MM.1S (cell line): ENCODE data around the gene FOXO3.

ENCODE experiments used
- CTCF ChIP-seq: fragments of 300-600 bp; sonication (generic); IDR thresholded peaks from 2 replicates; pipeline ENCODE4 v1.5.1; 2016; ENCODE audit warnings: antibody characterized with exemption, low read length, mixed read lengths
- EZH2 ChIP-seq: fragments of 300-600 bp; sonication (generic); optimal IDR thresholded peaks from 2 replicates; pipeline ENCODE3; 2017; ENCODE audit warnings: low read depth, mild to moderate bottlenecking, antibody characterized with exemption, low read length, mixed read lengths
- EZH2phosphoT487 ChIP-seq: fragments of 300-600 bp; sonication (generic); IDR thresholded peaks from 2 replicates; pipeline ENCODE4 v1.6.1; 2018; ENCODE audit warnings: antibody characterized with exemption, low read length

- TF ChIP-seq EZH2 (no peak), CTCF (no peak), EZH2phosphoT487 (no peak)
Measured at GRCh38 chr6:108559097-108559883, 1.4 kb upstream of the FOXO3 start.
